Ectodermal cell (in vitro differentiated cells): ENCODE measurements around the gene XXYLT1.

Experiments used
- H3K27ac ChIP-seq: 2 replicates; pipeline ENCODE4 v1.7.0; 2013; ENCODE audit warnings: mild to moderate bottlenecking, low read depth, low read length; ENCODE audit not compliant: insufficient read depth, poor library complexity, severe bottlenecking
- H3K27me3 ChIP-seq: 2 replicates; pipeline ENCODE4 v1.7.0; 2013; ENCODE audit warnings: mild to moderate bottlenecking, low read length; ENCODE audit not compliant: insufficient read depth, control insufficient read depth, poor library complexity, severe bottlenecking
- H3K36me3 ChIP-seq: one replicate; pipeline ENCODE4 v1.7.0; 2013; ENCODE audit warnings: low read length; ENCODE audit not compliant: control insufficient read depth, insufficient read depth
- H3K4me1 ChIP-seq: one replicate; pipeline ENCODE4 v1.7.0; 2013; ENCODE audit warnings: low read length; ENCODE audit not compliant: control insufficient read depth, insufficient read depth
- H3K4me3 ChIP-seq: 2 replicates; pipeline ENCODE4 v1.7.0; 2013; ENCODE audit warnings: low read depth, low read length, control low read depth; ENCODE audit not compliant: insufficient read depth
- H3K9me3 ChIP-seq: 2 replicates; pipeline ENCODE4 v1.7.0; 2013; ENCODE audit warnings: mild to moderate bottlenecking, low read length, moderate library complexity; ENCODE audit not compliant: control insufficient read depth
- WGBS, 2 experiments: methylation state at CpG; one replicate each; pipeline ENCODE4 v1.1.7; 2013; ENCODE audit warnings: missing lambda C conversion rate in 2 of 2; 5-methylcytosine and 5-hydroxymethylcytosine counted together

XXYLT1 gene

DNA sequence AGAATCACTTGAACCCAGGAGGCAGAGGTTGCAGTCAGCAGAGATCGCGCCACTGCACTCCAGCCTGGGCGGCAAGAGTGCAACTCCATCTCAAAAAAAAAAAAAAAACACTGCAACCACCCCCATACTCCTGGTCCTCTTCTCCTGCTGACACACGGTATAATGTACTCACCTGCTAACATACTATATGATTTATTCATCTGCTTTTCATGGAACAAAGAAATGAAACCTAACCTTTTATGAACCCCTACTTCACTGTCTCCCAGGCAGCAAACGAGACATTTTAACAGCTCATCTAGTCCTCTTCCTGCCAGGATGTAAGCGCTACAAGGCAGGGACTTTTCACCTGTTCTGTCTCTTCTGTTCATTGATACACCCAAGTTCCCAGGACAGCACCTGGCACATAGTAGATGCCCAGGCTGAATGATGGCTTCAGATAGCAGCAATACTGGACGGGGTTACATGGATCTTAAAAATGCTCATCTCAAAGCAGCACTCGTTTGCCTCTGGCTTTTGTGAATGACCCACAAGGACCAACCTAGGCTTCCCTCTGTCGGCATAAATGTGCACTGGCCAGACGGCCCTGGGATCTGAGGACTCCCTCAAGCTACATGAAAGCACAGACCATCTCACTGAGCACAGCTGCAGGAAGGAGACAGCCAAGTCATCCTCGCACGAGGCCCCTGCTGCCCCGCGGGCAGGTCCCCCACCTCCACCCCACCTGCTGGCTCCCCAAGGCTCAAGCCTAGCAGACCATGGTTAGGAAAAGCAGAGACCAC is 20.3 kb downstream of the XXYLT1 start:
- no peaks in the 10 kb centered on the region for H3K36me3 ChIP-seq
- no peak overlapping the region for H3K27ac ChIP-seq
- H3K9me3 ChIP-seq, result no peaks in the 10 kb centered on the region
- WGBS, 2 experiments, result 77% methylated on average over 14 of the region's 14 CpGs
- no peaks in the 10 kb centered on the region for H3K27me3 ChIP-seq
- peaks cover 42% of the 10 kb centered on the region for H3K4me1 ChIP-seq
- H3K4me3 ChIP-seq, result no peak overlapping the region

- peaks cover 35% of the 10 kb centered on the region for H3K4me1 ChIP-seq
- no peaks in the 10 kb centered on the region for H3K9me3 ChIP-seq
- no peaks in the 10 kb centered on the region for H3K27me3 ChIP-seq
- no peak overlapping the region for H3K27ac ChIP-seq
- 86 to 87% methylated on average over 11 of the region's 11 CpGs for WGBS, 2 experiments
- H3K4me3 ChIP-seq, result no peak overlapping the region
- H3K36me3 ChIP-seq, result no peaks in the 10 kb centered on the region
Measured at GRCh38 chr3:195249858-195250464, 21.0 kb downstream of the XXYLT1 start.

GRCh38 chr3:195249057-195249770 is 21.7 kb downstream of the XXYLT1 start:
- Histone ChIP-seq H3K36me3 (no peaks in the 10 kb centered on the region), H3K4me3 (no peak overlapping the region), H3K9me3 (no peaks in the 10 kb centered on the region), H3K27me3 (no peaks in the 10 kb centered on the region), H3K4me1 (peaks cover 27% of the 10 kb centered on the region), H3K27ac (no peak overlapping the region)
- WGBS, 2 experiments, result 95% methylated on average over 21 of the region's 21 CpGs

GRCh38 chr3:195248281-195248680 is 22.7 kb downstream of the XXYLT1 start:
- no peak overlapping the region for H3K4me3 ChIP-seq
- no peaks in the 10 kb centered on the region for H3K36me3 ChIP-seq
- no peak overlapping the region for H3K27ac ChIP-seq
- H3K27me3 ChIP-seq, result no peaks in the 10 kb centered on the region
- 92 to 94% methylated on average over 8 of the region's 8 CpGs for WGBS, 2 experiments
- peaks cover 23% of the 10 kb centered on the region for H3K4me1 ChIP-seq
- no peaks in the 10 kb centered on the region for H3K9me3 ChIP-seq

- H3K4me1 ChIP-seq, result peaks cover 20% of the 10 kb centered on the region
- no peak overlapping the region for H3K4me3 ChIP-seq
- no peaks in the 10 kb centered on the region for H3K9me3 ChIP-seq
- no peaks in the 10 kb centered on the region for H3K36me3 ChIP-seq
- no peak overlapping the region for H3K27ac ChIP-seq
- no peaks in the 10 kb centered on the region for H3K27me3 ChIP-seq
- WGBS, 2 experiments, result 81 to 82% methylated on average over 8 of the region's 8 CpGs
Measured at GRCh38 chr3:195247863-195248189, 23.1 kb downstream of the XXYLT1 start.

DNA sequence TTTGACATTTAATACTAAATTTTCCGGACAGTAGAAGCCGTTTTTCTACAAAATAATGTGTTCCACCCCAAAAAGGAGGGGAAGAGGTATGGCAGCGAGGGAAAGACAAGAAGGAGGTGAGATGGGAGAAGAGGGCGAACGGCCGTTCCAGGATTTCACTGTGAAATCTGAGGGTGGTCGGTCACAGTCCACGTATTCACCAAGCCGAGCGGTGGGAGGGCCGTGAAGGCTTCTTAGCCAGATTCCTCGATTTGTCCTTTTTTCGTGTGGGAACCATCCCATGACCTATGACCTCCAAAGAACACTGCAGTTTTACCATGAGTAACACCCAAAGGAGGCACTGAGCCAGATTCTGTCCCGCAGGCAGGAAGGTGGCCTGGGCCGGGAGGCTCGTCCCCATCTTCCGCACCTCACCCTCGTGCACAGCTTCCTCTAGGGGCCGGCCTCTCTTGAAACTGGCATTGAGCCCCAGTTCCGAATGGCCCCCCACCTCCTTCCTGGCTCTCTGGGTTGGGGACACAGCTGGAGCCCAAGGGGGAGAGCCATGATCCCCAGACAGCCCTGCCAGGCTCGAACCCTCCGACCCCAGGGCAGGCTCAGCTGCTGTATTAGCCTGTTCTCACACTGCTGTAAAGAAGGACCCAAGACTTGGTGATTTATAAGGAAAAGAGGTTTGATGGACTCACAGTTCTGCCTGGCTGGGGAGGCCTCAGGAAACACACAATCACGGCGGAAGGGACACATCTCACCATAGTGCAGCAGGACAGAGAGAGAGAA is 23.7 kb downstream of the XXYLT1 start:
- Histone ChIP-seq H3K36me3 (no peaks in the 10 kb centered on the region), H3K4me1 (peaks cover 16% of the 10 kb centered on the region), H3K4me3 (no peak overlapping the region), H3K27ac (no peak overlapping the region), H3K9me3 (no peaks in the 10 kb centered on the region), H3K27me3 (no peaks in the 10 kb centered on the region)
- 92% methylated on average over 24 of the region's 24 CpGs for WGBS, 2 experiments

GRCh38 chr3:195246581-195246995 is 24.4 kb downstream of the XXYLT1 start:
- WGBS, 2 experiments, result 92 to 95% methylated on average over 9 of the region's 9 CpGs
- Histone ChIP-seq H3K4me3 (no peak overlapping the region), H3K9me3 (no peaks in the 10 kb centered on the region), H3K4me1 (peaks cover 13% of the 10 kb centered on the region), H3K27ac (no peak overlapping the region), H3K27me3 (no peaks in the 10 kb centered on the region), H3K36me3 (no peaks in the 10 kb centered on the region)

GRCh38 chr3:195245531-195245951 is 25.4 kb downstream of the XXYLT1 start:
- Histone ChIP-seq H3K27me3 (no peaks in the 10 kb centered on the region), H3K9me3 (no peaks in the 10 kb centered on the region), H3K4me3 (no peak overlapping the region), H3K36me3 (no peaks in the 10 kb centered on the region), H3K4me1 (peaks cover 6% of the 10 kb centered on the region), H3K27ac (no peak overlapping the region)
- WGBS, 2 experiments, result 92 to 94% methylated on average over 16 of the region's 16 CpGs

GRCh38 chr3:195241592-195242355 is 29.2 kb downstream of the XXYLT1 start:
- Histone ChIP-seq H3K4me1 (no peaks in the 10 kb centered on the region), H3K9me3 (no peaks in the 10 kb centered on the region), H3K27me3 (no peaks in the 10 kb centered on the region), H3K27ac (no peak overlapping the region), H3K4me3 (no peak overlapping the region), H3K36me3 (no peaks in the 10 kb centered on the region)
- 90 to 93% methylated on average over 12 of the region's 12 CpGs for WGBS, 2 experiments
